Hepatocyte (in vitro differentiated cells): ENCODE data around the gene TSSK1B. TPM values are rescaled to one million over a fixed set of nuclear protein-coding genes. Genes with fewer than 3 reads are reported as not detected.

Experiments used
- DNase-seq: peaks from one replicate; pipeline ENCODE4 v3.0.0-alpha.2; 2016; ENCODE audit warnings: low spot score
- H2AFZ ChIP-seq: fragments of 200-600 bp; sonication (generic); 2 replicates; pipeline ENCODE4 v1.6.0; 2016; ENCODE audit warnings: antibody characterized with exemption, mild to moderate bottlenecking
- H3K27ac ChIP-seq: fragments of 200-600 bp; sonication (generic); 2 replicates; pipeline ENCODE4 v1.5.1; 2016; ENCODE audit warnings: mild to moderate bottlenecking
- H3K27me3 ChIP-seq: fragments of 200-600 bp; sonication (generic); 2 replicates; pipeline ENCODE4 v1.6.1; 2016
- H3K36me3 ChIP-seq: fragments of 200-600 bp; sonication (generic); replicated peaks from 2 replicates; pipeline ENCODE4 v1.5.1; 2016; ENCODE audit warnings: low read depth; ENCODE audit not compliant: insufficient read depth
- H3K4me1 ChIP-seq: fragments of 200-600 bp; sonication (generic); 2 replicates; pipeline ENCODE4 v1.5.1; 2016; ENCODE audit warnings: mild to moderate bottlenecking, moderate library complexity; ENCODE audit not compliant: insufficient read depth
- H3K4me2 ChIP-seq: fragments of 200-600 bp; sonication (generic); 2 replicates; pipeline ENCODE4 v1.6.0; 2016
- H3K4me3 ChIP-seq: fragments of 200-600 bp; sonication (generic); 2 replicates; pipeline ENCODE4 v1.5.1; 2016; ENCODE audit warnings: mild to moderate bottlenecking
- H3K79me2 ChIP-seq: fragments of 200-600 bp; sonication (generic); 2 replicates; pipeline ENCODE4 v1.6.0; 2017; ENCODE audit warnings: mild to moderate bottlenecking
- H3K9me2 ChIP-seq: fragments of 200-600 bp; sonication (generic); replicated peaks from 2 replicates; pipeline ENCODE4 v1.6.0; 2017; ENCODE audit warnings: mild to moderate bottlenecking; ENCODE audit not compliant: insufficient read depth
- H3K9me3 ChIP-seq: fragments of 200-600 bp; sonication (generic); 2 replicates; pipeline ENCODE4 v1.5.1; 2016; ENCODE audit warnings: low read depth, mild to moderate bottlenecking
- H4K20me1 ChIP-seq: fragments of 200-600 bp; sonication (generic); 2 replicates; pipeline ENCODE4 v1.6.0; 2016; ENCODE audit warnings: mild to moderate bottlenecking; ENCODE audit not compliant: insufficient read depth, poor library complexity, severe bottlenecking
- CTCF ChIP-seq: fragments of 200-600 bp; sonication (generic); IDR thresholded peaks from 2 replicates; pipeline ENCODE4 v1.5.1; 2016; ENCODE audit warnings: antibody characterized with exemption, mild to moderate bottlenecking; ENCODE audit not compliant: poor library complexity
- EZH2 ChIP-seq: fragments of 200-600 bp; sonication (generic); IDR thresholded peaks from 2 replicates; pipeline ENCODE4 v1.6.1; 2016; ENCODE audit warnings: antibody characterized with exemption, mild to moderate bottlenecking, borderline replicate concordance
- EZH2phosphoT487 ChIP-seq: fragments of 200-600 bp; sonication (generic); IDR thresholded peaks from one replicate; pipeline ENCODE4 v1.6.1; 2018; ENCODE audit warnings: antibody characterized with exemption, mild to moderate bottlenecking, low read depth, moderate library complexity; ENCODE audit not compliant: unreplicated experiment, severe bottlenecking
- WGBS: methylation state at CpG from one replicate; pipeline ENCODE4 v1.1.6; 2016; ENCODE audit warnings: low lambda C conversion rate; ENCODE audit errors: missing lambda C conversion rate; 5-methylcytosine and 5-hydroxymethylcytosine counted together
- polyA plus RNA-seq: library from polyadenylated mRNA; unstranded; fragments of >200 nt; fragmentation: Nextera tagmentation; extraction: Ambion mirVana; gene quantifications from 2 replicates; pipeline ENCODE4 v1.2.1, GENCODE V29; 2016
- total RNA-seq: library from RNA; depleted of rRNA; stranded (reverse); fragments of >200 nt; gene quantifications from 2 replicates; pipeline ENCODE4 v1.2.3, GENCODE V29; 2014

The TSSK1B gene
- total and polyA plus RNA-seq, 2 experiments from 2014 or later: not detected

- WGBS: 98% methylated on average over 38 of the region's 38 CpGs
- H2AFZ ChIP-seq: no peak overlapping the region
- H3K27me3 ChIP-seq: no peaks in the 10 kb centered on the region
- no peaks in the 10 kb centered on the region for H3K36me3 ChIP-seq
- H3K9me2 ChIP-seq: no peaks in the 10 kb centered on the region
- TF ChIP-seq EZH2: no peak
- TF ChIP-seq CTCF: no peak
- TF ChIP-seq EZH2phosphoT487: no peak
- no peaks in the 10 kb centered on the region for H4K20me1 ChIP-seq
- no peaks in the 10 kb centered on the region for H3K79me2 ChIP-seq
- no peaks in the 10 kb centered on the region for H3K9me3 ChIP-seq
- no peak overlapping the region for H3K4me3 ChIP-seq
- DNase-seq: no peak
- H3K4me1 ChIP-seq: no peaks in the 10 kb centered on the region
- H3K4me2 ChIP-seq: no peak overlapping the region
- H3K27ac ChIP-seq: no peak overlapping the region
Measured at GRCh38 chr5:113433862-113434612, 752 bp downstream of the TSSK1B start.

- TF ChIP-seq EZH2 (no peak), CTCF (no peak), EZH2phosphoT487 (no peak)
- no peaks in the 10 kb centered on the region for H3K4me1 ChIP-seq
- H3K4me3 ChIP-seq: no peak overlapping the region
- H2AFZ ChIP-seq: no peak overlapping the region
- DNase-seq: no peak
- H3K9me2 ChIP-seq: no peaks in the 10 kb centered on the region
- no peaks in the 10 kb centered on the region for H3K36me3 ChIP-seq
- H3K9me3 ChIP-seq: no peaks in the 10 kb centered on the region
- 90% methylated on average over 18 of the region's 21 CpGs for WGBS
- no peaks in the 10 kb centered on the region for H3K79me2 ChIP-seq
- no peaks in the 10 kb centered on the region for H3K27me3 ChIP-seq
- H4K20me1 ChIP-seq: no peaks in the 10 kb centered on the region
- no peak overlapping the region for H3K4me2 ChIP-seq
- H3K27ac ChIP-seq: no peak overlapping the region
Measured at GRCh38 chr5:113433071-113433470, 1.7 kb downstream of the TSSK1B start.

- Histone ChIP-seq H3K36me3 (no peaks in the 10 kb centered on the region), H3K9me3 (no peaks in the 10 kb centered on the region), H3K9me2 (no peaks in the 10 kb centered on the region), H3K27me3 (no peaks in the 10 kb centered on the region), H3K27ac (no peak overlapping the region), H3K4me2 (no peak overlapping the region), H3K4me1 (no peaks in the 10 kb centered on the region), H4K20me1 (no peaks in the 10 kb centered on the region), H3K4me3 (no peak overlapping the region), H2AFZ (no peak overlapping the region), H3K79me2 (no peaks in the 10 kb centered on the region)
- no peak for DNase-seq
- TF ChIP-seq EZH2 (no peak), EZH2phosphoT487 (no peak), CTCF (no peak)
- WGBS: 65% methylated on average over 3 of the region's 3 CpGs
Measured at GRCh38 chr5:113427871-113428574, 6.8 kb downstream of the TSSK1B start.
